ENCODE data around the gene MTUS2.

MTUS2 gene

DNA sequence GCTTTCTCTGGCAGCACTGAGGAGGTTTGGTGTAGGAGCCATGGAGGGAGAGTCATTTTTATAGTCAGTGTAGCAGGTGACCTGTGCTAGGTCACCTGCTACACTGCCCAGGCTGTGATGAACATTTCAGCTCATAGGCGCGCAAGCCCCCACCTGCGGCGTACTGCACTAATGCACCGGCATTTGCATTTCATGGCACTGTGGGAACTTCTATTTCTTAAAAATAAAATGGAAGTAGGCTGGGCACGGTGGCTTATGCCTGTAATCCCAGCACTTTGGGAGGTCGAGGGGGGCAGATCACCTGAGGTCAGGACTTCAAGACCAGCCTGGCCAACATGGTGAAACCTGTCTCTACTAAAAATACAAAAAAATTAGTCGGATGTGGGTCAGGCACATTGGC is 674.4 kb downstream of the MTUS2 start:
- DNase-seq, result no peak

DNA sequence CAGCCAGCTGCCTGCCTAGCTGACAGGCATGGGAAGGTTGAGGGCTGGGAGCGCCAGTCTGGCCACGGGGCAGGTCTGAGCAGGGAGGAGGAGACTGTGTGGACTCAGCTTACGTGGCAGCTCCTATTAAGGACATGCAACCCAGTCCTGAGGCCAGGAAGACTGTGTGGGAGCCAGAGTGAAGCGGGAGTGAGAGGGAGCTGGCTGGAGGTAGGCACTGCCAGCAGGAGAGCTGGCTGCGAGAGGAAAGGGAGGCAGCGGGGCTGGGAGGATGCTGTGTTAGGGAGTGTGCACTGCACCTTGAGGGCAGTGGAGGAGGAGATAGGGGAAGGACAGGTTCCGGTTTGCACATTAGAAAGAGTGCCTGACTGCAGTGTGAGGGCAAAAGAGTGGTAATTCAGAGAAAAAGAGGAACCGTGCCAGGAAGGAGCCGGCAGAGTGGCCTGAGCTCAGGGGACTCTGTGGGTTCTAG is 676.1 kb downstream of the MTUS2 start:
- DNase-seq, result peak; percentile 59

DNA sequence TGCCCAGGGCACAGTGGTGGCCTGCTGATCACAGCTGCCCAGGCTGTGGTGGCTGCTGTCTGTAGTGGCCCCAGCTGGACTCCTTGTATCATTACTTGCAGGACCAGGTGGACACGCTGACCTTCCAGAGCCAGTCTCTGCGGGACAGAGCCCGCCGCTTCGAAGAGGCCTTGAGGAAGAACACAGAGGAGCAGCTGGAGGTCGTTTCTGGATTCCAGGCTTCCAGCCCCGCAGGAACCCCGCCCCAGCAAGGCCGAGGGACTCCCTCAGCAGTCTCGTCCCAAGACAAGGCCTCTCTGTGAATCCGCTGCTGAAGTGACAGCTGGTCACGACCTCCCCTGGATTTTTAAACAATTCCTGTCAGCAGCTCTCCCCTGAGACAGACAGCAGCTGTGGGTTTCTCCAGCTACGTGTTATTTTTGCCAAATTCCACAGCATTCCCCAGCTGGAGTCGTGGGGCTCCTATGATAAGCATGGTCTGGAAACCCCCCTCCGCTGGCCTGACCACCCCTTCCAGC is 677.1 kb downstream of the MTUS2 start:
- no peak for DNase-seq

DNA sequence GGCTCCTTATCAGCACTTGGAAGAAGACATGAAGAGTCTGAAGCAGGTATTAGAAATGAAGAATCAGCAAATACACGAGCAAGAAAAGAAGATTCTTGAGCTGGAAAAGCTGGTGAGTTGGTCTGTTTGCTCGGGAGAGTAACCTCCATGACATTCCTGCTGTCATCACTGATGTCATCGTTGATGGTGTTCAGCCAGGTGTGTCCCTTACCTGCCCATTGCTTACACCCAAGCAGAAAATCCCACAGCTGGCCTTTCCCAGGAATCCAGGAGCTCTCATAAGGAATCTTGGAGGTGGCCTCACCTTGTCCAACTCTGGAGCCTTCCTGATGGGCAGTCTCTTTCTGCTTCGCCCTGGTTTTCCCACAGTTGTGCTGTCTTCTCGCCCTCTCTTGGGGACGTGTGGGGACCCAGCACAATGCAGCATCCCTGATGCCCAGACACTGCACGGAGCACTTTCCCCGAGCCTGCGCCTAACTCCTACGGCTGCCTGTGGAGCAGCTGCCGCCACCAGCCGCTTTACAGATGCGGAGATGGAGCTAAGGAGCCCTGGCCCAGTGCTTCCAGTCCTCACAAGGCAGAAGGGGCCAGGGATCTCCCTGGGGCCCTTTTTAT is 678.4 kb downstream of the MTUS2 start:
- no peak for DNase-seq

DNA sequence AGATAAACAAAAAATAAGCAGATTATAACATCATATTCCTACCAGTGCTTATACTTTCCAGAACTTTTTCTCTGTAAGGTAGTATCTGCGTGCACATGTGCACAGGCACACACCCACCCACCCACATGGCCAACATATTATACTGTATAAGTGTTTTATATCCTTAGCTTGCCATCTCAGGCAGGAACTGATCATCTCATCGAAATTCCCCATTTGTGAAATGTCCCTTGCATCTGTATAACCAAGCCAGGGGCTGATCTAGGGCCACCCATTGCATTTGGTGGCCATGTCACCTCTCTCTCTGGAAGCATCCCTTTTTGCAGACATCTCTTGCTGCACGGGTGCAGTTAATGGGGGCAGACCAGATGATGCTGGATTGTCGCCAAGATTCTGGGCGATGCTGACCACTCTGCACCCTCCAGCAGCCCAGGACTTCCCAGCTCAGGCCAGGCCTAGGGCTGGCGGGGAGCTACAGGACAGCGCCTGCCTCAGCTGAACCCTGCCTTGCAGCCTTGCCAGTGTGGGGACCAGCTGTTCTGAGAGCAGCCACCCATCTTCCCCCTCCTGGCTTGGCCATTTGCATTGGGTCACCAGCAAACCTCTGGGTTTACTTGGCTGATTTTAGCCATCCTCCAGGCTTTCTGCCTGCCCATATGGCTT is 679.5 kb downstream of the MTUS2 start:
- DNase-seq, result peak; percentile 18

DNA sequence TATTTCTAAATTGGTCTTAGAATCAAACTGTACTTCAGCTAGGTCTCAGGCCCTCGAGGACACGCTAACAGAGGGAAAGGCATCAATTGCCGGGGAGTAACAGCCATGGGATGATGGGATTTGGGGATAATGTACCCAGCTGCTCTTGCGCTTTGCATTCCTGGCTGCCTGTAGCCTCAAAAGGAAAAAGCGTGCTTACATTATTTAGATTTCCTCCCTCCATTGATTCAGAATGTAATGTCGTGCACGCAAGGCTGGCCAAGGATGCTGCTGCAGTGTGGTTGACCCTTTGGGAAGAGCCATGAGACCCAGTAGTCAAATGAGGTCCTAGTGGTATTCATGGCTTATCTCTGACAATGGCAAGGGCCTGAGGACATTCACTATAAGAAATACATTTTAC is 680.2 kb downstream of the MTUS2 start:
- DNase-seq, result no peak

DNA sequence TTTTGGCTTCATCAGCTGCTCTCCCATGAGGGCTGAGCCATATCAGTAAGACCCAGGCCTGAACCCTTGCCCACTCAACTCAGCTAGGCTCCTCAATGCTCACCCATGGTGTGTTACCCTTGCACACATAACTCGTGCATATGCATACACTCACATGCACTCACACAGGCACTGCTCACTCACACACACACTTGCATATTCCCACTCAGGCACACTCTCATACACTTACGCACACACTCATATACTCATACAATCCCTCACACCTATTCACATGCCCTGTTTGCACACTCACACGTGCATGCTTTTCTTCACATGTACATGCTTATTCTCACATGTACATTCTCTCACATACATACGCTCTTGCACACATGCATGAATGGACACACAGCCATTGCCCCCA is 681.5 kb downstream of the MTUS2 start:
- DNase-seq, result no peak

DNA sequence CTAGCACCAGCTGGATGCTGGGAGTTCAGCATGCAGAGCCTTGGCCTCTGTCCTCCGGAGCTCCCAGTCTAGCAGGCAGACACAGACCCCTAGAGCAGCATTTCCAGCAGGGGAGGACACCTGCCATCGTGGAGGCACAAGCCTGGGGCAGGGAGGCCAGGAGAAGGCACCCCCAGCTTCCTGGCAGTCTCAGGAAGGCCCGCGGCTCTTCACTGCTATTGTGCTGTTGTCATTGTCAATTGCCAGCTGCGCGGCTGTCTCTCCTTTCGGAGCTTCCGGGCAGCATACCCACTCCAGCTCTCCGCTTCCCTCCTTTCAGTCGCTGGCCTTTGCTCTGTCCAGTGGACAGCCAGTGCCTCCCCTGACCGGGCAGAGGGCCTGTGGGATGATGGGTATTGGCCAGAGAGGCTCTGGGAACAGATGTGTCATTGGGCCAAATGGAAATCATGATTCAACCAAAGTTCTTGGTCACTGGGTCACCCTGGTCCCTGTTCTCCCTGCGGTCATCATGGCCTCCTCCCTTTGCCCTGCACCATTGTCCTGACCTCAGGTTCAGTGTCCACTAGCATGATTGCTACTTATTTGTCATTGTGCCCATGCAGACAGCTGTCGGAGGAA is 682.4 kb downstream of the MTUS2 start:
- no peak for DNase-seq

DNA sequence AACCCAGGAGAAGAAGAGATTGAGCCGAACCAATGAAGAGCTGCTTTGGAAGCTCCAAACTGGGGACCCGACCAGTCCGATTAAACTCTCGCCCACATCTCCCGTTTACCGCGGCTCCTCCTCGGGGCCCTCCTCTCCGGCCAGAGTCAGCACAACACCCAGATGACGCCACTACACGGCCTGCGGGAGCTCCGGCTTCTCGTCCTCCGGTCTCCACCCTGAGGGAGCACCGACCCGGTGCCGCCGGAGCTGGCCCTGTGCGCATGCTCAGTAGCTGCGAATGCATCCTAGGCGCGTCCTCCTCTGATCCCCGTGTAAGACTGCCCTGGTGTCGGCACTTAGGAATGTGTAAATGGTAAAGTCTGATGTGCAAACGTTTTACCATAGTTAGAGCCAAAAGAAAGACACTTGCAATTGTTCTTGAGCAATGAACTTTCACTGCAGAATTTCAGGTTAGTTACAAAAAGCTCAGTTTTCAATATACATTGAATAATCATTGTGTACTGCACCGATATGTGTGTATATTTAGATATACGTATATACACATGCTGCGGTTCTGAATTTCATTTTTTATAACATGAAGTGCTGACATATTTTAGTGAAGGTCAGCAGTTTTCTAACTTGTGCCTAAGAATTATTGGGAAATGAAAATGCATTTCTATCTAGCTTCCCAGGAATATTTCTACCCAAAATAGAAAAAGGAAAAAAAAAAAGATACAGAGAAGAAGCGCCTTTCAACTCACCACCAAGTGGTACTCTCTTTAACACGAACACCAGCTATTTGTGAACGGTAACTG is 683.1 kb downstream of the MTUS2 start:
- DNase-seq, result no peak

DNA sequence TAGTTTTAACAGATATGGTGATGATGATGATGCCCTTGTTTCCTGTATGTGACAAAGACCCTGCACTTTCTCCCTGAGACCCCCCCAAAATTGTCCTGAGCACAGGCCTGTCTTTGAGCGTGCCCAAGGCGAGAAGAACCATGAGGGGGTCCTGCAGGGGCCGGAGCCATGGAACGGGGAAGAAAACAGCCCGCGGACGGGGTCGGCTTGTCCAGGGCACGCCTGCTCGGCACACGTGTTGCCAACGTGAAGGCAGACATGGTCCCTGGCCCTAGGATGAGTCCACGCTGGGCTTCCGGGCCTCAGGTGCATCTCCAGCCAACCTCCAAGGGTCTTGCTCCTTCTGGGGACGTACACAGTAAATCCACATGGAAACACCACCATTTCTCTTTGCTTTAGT is 684.6 kb downstream of the MTUS2 start:
- no peak for DNase-seq

DNA sequence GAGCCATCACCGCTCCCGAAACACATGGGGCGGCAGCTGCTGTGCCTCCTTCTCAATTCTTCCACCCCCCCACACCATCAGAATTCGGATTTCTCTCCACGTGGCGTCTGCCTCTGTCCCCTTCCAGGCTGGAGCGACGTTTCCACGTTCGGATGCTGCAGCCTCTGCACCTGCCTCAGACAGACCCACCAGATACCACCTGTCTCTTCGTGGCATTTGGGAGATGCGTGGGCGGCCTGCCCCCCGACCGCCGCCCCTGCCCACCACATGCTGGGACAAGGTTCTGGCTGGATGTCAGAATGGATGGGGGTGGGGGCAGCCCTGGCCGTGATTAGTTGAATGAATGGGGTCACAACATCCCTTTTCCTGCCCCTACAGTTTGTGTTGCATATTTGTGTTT is 685.4 kb downstream of the MTUS2 start:
- no peak for DNase-seq

DNA sequence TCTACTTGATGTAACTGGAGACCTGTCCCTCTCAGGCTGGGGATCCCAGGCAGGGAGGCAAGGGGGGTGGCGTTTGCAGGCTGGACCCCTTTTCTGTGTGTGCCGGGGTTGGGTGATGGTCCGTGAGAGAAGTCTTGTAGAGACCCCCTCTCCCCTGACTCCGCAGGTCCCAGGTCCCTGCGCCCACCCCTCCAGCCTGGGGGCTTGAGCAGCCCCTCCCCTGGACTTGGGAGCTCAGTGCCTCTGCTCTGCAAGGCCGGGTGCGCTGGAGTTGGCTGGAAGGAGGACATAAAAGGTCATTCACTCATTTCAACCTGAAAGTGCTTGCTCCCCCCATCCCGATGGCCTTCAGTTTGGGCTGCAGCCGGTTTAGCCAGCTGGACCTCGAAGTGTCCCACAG is 685.8 kb downstream of the MTUS2 start:
- no peak for DNase-seq

DNA sequence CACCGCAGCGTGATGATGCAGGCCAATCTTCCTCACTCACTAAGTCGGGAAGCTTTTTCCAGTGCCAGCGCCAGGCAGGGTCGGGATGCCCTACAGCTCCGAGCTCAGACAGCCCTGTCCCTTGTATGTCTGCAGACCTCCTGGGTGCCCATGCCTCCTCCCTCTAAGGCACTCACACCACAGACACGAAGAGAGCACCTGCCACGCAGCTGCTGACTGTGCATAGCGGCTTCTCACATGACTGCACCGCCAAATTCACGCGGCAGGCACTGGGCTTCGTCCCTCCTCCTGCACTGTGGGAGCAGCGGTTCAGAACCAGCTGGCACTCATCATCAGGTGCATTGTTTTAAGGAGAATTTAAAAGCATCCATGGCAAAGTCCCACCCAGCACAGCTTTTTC is 687.2 kb downstream of the MTUS2 start:
- no peak for DNase-seq

DNA sequence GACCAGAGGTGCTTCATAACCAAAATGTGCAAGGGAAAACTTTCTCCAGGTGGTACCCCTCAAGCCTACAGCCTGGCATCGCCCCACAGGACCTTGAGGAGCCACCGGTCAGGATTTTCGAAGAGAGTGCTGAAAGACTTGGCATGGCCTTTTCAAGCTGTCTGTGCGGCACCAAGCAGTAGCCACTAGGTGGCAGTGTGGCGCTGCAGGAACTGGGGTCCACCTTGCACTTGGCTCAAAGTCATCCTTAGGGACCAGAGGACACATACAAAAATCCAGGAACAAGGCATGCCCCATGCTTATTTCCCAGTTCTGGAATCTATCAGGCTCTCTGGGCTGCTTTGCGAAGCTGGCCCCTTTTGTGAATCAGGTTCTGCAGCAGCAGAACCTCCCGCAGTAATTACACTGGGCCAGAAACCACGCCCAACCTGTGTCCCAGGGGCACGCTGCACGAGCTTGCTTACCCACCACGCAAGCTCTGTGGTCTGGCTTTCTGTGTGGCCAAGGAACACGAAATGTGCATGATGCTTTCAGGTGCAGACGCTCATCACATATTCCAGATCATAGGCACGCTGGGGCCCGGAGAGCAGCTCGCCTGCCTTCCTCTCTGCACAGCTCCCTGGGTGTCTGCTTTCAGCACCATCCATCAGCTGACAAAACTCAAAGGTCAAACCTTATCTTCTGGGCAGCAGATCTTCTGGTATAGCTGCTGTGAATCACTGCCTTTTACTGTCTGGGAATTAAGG is 688.2 kb downstream of the MTUS2 start:
- DNase-seq, result peak; percentile 64

DNA sequence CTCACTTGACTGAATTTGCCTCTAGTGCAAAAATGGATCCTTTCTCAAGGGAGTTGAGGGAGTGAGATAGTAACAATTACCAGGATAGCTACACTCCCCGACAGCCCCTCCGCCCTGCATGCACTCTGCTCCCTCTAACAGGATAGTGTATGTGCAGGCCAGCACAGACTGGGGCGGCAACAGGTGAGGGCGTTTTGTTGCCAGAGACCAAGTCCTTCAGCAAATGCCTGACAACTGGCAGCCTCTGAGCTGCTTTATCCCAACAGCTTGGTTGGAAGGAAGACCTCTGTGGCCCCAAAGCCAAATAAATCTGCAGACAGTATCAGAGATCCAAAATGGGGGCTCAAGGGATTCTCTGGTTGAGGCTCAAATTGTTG is 688.7 kb downstream of the MTUS2 start:
- no peak for DNase-seq

DNA sequence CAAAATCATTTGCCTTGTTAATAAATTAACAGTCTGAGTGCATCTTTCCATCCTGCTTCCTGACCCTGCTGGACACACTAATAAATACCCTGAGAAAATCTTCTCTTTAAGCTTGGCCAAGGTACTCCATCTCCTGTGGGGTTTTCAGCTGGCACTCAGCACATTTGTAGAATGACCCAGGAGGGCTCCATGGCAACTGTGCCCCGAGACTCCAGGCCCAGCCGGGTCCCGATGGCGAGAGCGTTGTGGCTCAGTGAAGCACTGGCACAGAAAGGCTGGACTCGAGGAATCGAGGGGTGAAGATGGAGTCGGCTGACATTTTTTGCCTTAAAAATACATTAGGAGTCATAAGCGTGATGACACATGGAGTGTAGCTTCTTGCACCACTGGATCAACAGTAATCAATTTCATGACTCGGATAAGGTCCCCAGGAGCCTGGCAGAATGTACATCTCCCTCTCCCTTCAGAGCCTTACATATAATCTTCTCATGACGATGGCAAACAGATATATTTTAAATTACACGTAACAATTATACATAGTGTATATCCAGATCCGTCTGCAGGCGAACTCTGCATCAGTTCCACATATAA is 690.0 kb downstream of the MTUS2 start:
- no peak for DNase-seq

DNA sequence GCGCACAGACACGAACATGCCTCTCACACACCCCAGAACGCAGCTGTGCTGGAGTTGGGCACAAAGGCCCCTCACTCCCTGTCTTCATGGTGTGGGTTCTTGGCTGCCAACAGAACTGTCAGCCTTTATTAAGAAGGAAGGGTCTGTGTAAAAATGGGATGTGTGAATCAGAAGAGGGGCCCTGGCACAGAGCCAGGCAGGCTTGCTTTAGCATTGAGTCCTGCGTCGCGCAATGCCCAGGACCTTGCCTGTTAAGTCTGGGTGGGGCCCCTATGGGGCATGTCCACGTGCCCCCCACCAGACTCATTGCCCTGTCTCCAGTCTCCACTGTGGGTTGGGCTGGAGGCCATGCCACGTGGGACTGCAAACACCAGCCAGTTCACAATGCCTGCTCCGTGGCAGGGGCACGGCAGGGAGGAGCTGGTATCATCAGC is 690.5 kb downstream of the MTUS2 start:
- no peak for DNase-seq

DNA sequence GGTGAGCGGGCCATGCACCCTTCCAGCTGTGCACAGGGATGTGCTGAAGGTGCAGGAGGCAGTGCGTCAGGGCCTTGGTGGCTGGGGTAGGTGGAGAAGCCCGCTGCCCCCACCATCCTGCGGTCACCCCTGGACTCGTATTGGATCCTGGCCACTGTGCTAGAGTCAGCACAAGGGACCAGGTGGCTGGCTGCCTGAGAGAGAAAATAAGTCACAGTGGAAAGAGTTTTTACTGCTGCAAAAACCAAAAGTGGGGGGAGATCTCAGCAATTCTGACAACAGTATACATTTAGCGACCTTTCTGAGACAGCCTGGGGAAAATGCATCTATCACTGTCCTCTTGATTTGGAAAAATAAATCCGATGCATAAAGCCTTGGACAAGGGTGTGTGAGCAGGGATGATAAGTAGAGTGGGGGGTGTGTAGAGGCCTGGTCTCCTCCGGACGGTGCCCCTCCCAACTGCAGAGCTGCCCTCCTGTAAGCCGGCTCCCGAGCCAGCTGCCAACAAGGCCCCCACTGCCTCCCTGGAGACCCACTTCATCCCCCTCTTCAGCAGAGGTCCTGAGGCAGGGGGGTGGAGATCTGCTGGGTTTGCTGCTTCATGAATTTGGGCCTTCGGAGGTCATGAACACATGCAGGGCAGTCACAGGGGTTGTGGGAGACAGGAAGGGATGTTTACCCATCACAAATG is 691.1 kb downstream of the MTUS2 start:
- DNase-seq, result no peak

DNA sequence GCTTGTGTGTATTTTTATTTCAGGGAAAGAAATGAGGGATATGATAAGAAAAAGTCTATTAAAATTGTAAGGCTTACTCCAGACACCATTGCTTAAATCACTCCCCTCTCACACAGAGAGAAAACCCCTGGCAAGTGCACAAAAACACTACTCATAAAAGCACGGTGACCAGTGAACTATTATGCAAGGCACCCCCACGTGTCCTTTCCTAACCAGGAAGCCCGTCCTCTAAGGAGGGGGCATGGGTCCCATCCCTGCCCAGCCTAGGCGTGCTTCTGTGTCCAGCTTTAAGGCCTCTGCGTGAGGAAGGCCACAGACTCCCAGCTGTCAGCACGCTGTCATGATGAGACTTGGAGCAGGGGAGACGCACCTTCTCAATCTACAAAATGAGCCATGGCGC is 691.8 kb downstream of the MTUS2 start:
- DNase-seq, result no peak

DNA sequence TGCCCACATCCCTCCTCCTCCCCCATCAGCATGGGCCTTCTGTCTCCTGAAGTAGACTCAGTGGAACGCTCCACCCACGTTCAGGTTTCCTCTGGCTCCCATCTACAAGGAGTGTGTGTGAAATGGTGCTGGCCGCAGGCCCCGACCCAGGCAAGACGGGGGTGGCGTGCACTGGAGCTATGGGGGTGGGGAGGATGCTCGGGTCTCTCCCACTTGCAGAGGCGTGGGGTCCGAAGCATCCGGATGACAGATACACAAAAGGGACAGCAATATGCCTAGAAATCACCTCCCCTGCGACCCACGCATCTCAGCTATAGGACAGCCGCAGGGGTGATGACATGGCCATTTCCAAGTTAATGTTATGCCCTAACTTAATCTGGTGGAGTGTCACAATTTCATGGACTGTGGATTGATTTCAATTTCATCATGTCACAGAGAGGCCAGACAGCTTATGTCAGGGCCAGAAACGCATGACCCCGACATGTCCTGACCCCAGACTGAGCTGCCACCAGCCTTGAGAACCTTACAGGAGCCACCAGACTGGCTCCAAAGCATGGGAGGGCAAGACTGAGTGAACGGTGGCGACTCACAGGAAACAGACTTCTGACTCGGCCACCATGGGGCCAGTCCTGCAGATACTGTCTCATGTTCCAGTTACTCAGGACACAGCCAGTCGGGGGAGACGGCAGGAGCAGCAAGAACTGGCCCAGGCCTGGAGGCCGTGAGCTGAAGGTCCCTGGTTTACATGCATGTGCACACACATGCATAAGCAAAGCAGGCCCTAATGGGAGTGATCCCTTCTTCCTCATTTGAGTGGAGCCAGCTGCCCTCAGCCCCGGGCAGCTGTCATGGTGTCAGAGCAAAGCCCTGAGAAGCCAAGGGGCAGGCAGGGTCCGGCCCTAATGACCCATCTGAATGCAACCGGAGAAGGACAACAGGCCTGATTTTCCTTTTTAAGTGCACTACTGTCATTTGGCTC is 693.2 kb downstream of the MTUS2 start:
- DNase-seq, result peak; percentile 16

All from inflammatory macrophage treated with lipopolysaccharide for 4 hours (primary cell).